C4-2B (cell line): ENCODE measurements around the gene SERPINE1.
A peak's percentile ranks its signal among the peaks of the same experiment; 100 is the strongest.
"Not testable (repeated sequence)": the region's sequence is repeated elsewhere in the genome, so short reads cannot be mapped to it uniquely, and the experiment has no call there.

Experiments
- H3K27ac ChIP-seq: fragments of 450-650 bp; 2 replicates; pipeline ENCODE4 v1.5.1; 2017
- ZFX ChIP-seq: fragments of 450-650 bp; IDR thresholded peaks from 2 replicates; pipeline ENCODE4 v1.6.1; 2017
- TF ChIP-seq, protein P1 (sequence below): fragments of 450-650 bp; conservative IDR thresholded peaks from 2 replicates; pipeline ENCODE4 v1.5.1; 2017; ENCODE audit warnings: mild to moderate bottlenecking

SERPINE1 gene

DNA sequence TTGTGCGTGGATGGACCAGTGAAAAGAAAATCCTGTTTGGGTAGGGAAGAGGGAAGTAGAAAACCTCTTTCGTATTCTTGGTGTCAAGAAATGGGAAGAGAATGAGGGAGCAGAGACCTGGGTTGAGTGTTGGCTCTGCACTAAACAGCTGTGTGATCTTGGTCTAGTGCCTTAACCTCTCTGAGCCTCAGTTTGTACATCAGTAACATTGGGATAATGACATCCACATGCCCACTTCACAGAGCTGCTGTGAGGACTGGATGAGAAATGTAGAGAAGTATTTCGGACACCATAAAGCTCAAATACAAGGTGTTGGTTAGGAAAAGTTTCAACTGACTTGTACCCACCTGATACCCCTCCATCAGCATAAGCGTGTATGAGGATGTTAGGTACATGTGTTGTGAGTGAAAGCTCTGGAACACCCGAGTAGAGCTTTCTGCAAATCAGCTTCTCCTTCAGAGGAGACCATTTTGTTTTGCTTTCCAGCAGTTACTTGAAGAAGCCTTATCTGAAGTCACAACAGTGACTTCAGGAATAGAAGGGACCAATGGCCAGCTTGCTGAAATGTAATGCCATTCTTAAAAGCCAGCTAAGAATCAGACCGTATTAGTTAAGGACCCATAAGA is 30.5 kb upstream of the SERPINE1 start:
- no peak overlapping the region for H3K27ac ChIP-seq
- no peak for TF ChIP-seq ZFX
- TF ChIP-seq, protein P1, sequence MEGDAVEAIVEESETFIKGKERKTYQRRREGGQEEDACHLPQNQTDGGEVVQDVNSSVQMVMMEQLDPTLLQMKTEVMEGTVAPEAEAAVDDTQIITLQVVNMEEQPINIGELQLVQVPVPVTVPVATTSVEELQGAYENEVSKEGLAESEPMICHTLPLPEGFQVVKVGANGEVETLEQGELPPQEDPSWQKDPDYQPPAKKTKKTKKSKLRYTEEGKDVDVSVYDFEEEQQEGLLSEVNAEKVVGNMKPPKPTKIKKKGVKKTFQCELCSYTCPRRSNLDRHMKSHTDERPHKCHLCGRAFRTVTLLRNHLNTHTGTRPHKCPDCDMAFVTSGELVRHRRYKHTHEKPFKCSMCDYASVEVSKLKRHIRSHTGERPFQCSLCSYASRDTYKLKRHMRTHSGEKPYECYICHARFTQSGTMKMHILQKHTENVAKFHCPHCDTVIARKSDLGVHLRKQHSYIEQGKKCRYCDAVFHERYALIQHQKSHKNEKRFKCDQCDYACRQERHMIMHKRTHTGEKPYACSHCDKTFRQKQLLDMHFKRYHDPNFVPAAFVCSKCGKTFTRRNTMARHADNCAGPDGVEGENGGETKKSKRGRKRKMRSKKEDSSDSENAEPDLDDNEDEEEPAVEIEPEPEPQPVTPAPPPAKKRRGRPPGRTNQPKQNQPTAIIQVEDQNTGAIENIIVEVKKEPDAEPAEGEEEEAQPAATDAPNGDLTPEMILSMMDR, result no peak

DNA sequence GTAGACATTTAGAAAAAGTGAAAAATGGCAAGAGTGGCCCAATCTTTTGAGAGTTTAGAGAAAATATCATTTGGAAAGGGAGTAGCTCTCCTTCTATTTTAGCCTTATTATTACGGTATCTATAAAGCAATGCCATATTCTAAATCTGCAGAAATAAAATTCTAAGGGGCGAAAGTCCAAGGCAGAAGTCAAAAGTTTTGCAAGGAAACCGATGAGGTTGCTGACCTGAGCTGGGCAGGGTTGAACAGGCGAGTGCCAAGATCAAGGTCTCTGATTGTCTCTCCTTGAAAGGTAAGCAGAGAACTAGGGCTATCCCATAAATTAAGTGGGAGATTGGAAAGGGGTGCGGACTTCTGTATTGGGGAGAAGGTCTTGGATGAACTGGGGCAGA is 30.0 kb upstream of the SERPINE1 start:
- H3K27ac ChIP-seq, result no peak overlapping the region
- TF ChIP-seq, protein P1, result no peak
- TF ChIP-seq ZFX, result no peak

DNA sequence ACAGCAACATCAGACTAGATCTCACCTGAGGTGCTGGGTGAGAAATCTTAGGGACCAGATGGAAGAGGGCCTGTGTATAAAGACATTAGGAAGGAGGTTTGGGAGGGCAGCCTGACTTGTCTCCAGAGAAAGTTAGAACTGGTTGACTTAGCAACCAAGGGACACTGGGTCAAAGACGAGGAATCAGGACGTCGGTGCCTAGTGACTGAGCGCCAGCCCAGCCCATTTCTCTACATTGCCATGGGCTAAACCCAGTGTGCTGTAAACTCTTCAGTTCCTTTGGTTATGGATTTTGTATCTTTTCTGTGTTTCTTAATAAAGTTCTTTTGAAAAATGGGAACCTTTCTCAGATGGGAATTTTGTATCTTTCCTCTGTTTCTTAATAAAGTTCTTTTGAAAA is 29.3 kb upstream of the SERPINE1 start:
- TF ChIP-seq, protein P1, result no peak
- TF ChIP-seq ZFX, result no peak
- no peak overlapping the region for H3K27ac ChIP-seq

DNA sequence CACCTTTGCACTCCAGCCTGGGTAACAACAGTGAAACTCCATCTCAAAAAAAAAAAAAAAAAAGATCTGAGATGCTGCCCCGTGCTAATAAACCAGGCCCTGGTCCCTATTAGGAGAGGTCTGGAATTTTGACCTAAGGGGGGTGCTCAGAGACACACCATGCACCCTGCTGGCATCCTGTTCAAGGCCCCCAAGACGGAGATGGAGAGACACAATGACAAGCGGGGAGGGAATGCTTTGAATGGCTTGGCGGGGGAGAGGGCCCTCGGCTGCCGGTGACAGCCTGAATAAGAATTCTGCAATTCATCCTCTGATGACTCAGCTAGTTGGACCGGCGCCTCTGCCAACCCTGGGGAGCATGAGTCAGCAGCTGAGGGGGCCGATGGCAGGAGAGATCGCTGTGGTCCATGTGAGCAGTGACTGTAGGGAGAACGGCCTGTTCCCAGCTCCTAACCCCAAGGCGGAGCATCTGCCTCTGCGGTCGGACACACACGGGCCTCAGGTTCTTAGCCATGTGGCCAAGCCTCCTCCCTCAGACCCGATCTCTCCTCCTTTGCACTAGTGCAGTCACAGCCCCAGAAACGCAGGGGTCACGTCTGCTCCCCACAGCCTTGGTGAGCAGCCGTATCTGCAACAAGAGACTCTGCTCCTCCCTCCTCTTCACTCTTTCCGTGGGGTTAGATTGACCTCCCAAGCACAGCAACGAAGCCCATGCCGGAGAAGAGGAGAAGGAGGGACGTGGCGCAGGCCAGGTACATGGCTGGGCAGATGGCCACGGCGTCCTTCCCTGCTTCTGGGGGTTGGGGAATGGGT is 26.7 kb upstream of the SERPINE1 start:
- peak overlapping the region; percentile 49 for H3K27ac ChIP-seq

DNA sequence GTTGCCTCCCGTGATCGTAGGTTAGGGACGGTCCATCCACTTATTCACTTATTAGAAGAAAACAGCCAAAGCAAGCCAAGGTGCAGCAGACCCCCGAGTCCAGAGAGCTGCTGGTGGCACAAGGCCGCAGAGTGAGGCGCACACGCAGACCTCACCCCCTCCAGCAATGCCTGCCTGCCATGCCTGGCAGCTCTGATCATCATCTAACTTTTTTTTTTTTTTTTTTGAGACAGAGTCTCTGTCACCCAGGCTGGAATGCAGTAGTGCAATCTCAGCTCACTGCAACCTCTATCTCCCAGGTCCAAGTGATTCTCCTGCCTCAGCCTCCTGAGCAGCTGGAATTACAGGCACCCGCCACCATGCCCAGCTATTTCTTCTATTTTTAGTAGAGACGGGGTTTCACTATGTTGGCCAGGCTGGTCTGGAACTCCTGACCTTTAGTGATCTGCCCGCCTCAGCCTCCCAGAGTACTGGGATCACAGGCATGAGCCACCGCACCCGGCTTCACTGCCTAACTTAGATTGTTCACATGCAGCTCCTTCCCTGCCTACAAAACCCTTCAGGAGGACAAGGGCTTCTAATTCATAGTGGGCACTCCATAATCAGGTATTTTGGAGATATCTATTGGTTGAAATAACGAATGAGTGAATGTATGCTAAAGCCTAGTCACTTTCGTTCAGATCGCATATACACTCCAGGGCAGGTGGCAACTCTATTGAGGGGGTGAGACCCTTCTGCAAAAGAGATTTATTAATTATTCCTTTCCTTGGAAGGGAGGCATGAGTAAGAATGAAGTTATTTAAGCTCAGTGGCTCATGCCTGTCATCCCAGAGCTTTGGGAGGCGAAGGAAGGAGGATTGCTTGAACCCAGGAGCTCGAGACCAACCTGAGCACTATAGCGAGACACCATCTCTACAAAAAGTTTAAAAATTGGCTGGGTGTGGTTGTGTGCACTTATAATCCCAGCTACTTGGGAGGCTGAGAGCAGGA is 25.8 kb upstream of the SERPINE1 start:
- peak overlapping the region; percentile 49 for H3K27ac ChIP-seq
- no peak for TF ChIP-seq ZFX
- TF ChIP-seq, protein P1, result no peak

More for the DNA sequence above, 26.7 kb upstream of the SERPINE1 start:
- no peak for TF ChIP-seq ZFX
- TF ChIP-seq, protein P1, result no peak

DNA sequence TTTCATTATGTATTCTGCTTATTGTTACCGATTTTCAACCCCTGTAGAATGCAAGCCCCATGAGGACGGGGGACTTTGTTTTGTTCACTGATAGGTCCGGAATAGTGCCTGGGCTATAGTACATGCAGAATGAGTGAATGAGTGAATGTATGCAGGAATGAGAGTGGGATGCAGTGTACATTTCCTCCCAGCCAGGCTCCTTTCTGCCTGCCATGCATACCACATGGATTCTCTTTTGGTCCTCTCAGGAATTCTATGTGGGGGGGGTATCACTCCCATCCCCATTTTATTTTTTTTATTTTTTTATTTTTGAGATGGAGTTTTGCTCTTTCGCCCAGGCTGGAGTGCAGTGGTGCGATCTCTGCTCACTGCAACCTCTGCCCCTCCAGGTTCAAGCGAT is 24.9 kb upstream of the SERPINE1 start:
- H3K27ac ChIP-seq, result no peak overlapping the region
- no peak for TF ChIP-seq ZFX
- TF ChIP-seq, protein P1, result no peak

DNA sequence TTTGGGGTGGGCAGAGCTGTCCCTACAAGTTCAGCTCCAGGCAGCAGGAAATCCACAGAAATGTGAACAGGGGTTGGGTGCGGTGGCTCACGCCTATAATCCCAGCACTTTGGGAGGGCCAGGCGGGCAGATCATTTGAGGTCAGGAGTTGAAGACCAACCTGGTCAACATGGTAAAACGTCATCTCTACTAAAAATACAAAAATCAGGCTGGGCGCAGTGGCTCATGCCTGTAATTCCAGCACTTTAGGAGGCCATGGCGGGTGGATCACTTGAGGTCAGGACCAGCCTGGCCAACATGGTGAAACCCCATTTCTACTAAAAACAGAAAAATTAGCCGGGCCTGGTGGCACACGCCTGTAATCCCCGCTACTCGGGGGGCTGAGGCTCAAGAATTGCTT is 23.2 kb upstream of the SERPINE1 start:
- not testable (repeated sequence) for H3K27ac ChIP-seq
